K562 (cell line): Measurements from ENCODE around the gene RET. TPM values are rescaled to one million over a fixed set of nuclear protein-coding genes. Genes with fewer than 3 reads are reported as not detected.

Experiments
- ATAC-seq: fragments of 200-7000 bp; cut with Tn5 transposase; 3 replicates; pipeline ENCODE4 v1.9.1; 2020; ENCODE audit warnings: moderate library complexity
- BruUV-seq: library from RNA; stranded (reverse); fragments of 400-500 nt; replicated peaks from 2 replicates; lab custom pipeline; 2021; lab: Mats Ljungman, UMichigan
- CTCF ChIA-PET: fragments of 300-600 bp; formaldehyde crosslinking; extraction: SDS; loops from one replicate; lab custom pipeline; 2021; ENCODE audit warnings: low intra/inter-chr PET ratio; lab: Yijun Ruan, JAX
- POLR2A ChIA-PET: fragments of 300-600, 350-650 bp; sonication (Branson Sonifier 250); formaldehyde crosslinking; extraction: SDS; loops from one replicate; lab custom pipeline; 2021; ENCODE audit warnings: antibody characterized with exemption, inconsistent platforms; lab: Yijun Ruan, JAX
- DNase-seq, 4 experiments: peaks; one replicate each; pipeline versions ENCODE4 v3.0.0 to v3.0.0-alpha.2; 2011 to 2018; ENCODE audit warnings: low spot score in 3 of 4, mixed read lengths in 3 of 4; ENCODE audit errors: extremely low read depth in 1 of 4
- FAIRE-seq: peaks from 2 replicates; lab custom pipeline; 2011; peaks lifted over from hg19 to GRCh38; lab: Jason Lieb, UNC
- H2AFZ ChIP-seq: 2 replicates; pipeline ENCODE4 v1.6.0; 2011; ENCODE audit warnings: low read depth, low read length, control low read depth, inconsistent platforms
- H3K27ac ChIP-seq: fragments of 200-600 bp; 3 replicates; pipeline ENCODE4 v1.8.0; 2011; ENCODE audit warnings: low read depth, mild to moderate bottlenecking, control low read depth, inconsistent platforms, low read length, moderate library complexity, mixed read lengths; ENCODE audit errors: extremely low read depth
- H3K27me3 ChIP-seq, 2 experiments: fragments of 300-600 bp in 1 of 2; 2 replicates in 1 of 2; 3 replicates in 1 of 2; pipeline versions ENCODE4 v1.6.0 to v1.8.0; 2011; ENCODE audit warnings: inconsistent platforms in 2 of 2, low read length in 2 of 2, mild to moderate bottlenecking in 1 of 2, mixed read lengths in 1 of 2, moderate library complexity in 1 of 2; ENCODE audit not compliant: control insufficient read depth in 2 of 2, insufficient read depth in 2 of 2
- H3K36me3 ChIP-seq: fragments of 300-600 bp; 3 replicates; pipeline ENCODE4 v1.8.0; 2011; ENCODE audit warnings: mild to moderate bottlenecking, low read length, inconsistent platforms; ENCODE audit not compliant: control insufficient read depth, insufficient read depth
- H3K4me1 ChIP-seq, 2 experiments: fragments of 200-600 bp in 1 of 2; replicated peaks in 1 of 2; 2 replicates in 1 of 2; 3 replicates in 1 of 2; pipeline versions ENCODE4 v1.5.1 to v1.8.0; 2011; ENCODE audit warnings: inconsistent platforms in 2 of 2, low read length in 2 of 2, mild to moderate bottlenecking in 1 of 2, mixed read lengths in 1 of 2, moderate library complexity in 1 of 2; ENCODE audit not compliant: control insufficient read depth in 2 of 2, insufficient read depth in 2 of 2
- H3K4me2 ChIP-seq: 2 replicates; pipeline ENCODE4 v1.6.1; 2011; ENCODE audit warnings: low read length, control low read depth, inconsistent platforms, mixed read lengths; ENCODE audit not compliant: insufficient read depth
- H3K4me3 ChIP-seq: fragments of 200-600 bp; sonication (generic), shearing (Covaris generic); 2 replicates; pipeline ENCODE4 v1.5.1; 2016; ENCODE audit warnings: control low read depth, inconsistent platforms
- H3K79me2 ChIP-seq: fragments of 200-600 bp; 3 replicates; pipeline ENCODE4 v1.8.0; 2011; ENCODE audit warnings: low read length, inconsistent platforms; ENCODE audit not compliant: control insufficient read depth, insufficient read depth
- H3K9ac ChIP-seq, 2 experiments: 2 replicates each; pipeline versions ENCODE4 v1.6.0 to v1.6.1; 2011; ENCODE audit warnings: low read depth in 2 of 2, low read length in 2 of 2, control low read depth in 1 of 2, inconsistent platforms in 1 of 2, mild to moderate bottlenecking in 1 of 2, mixed read lengths in 1 of 2; ENCODE audit not compliant: insufficient read depth in 1 of 2
- H3K9me1 ChIP-seq: one replicate; pipeline ENCODE4 v1.6.0; 2011; ENCODE audit warnings: inconsistent platforms, mild to moderate bottlenecking, low read length, moderate library complexity; ENCODE audit not compliant: control insufficient read depth, insufficient read depth
- H3K9me3 ChIP-seq: replicated peaks from 2 replicates; pipeline ENCODE4 v1.5.1; 2011; ENCODE audit warnings: low read depth, low read length, inconsistent platforms; ENCODE audit not compliant: control insufficient read depth, insufficient read depth
- H4K20me1 ChIP-seq: replicated peaks from 2 replicates; pipeline ENCODE4 v1.6.1; 2011; ENCODE audit warnings: low read length, inconsistent platforms, mixed read lengths; ENCODE audit not compliant: control insufficient read depth, insufficient read depth
- CEBPB ChIP-seq: fragments of 450-650 bp; IDR thresholded peaks from 2 replicates; pipeline ENCODE4 v1.6.1; 2016; ENCODE audit warnings: missing genetic modification characterization, missing compliant biosample characterization
- E2F3 ChIP-seq: fragments of 250-450 bp; sonication (Bioruptor Pico); IDR thresholded peaks from 2 replicates; pipeline ENCODE4 v1.4.0; 2020; ENCODE audit warnings: mild to moderate bottlenecking
- FOXA3 ChIP-seq, 2 experiments: fragments of 450-650 bp in 1 of 2; sonication (generic) in 1 of 2; formaldehyde crosslinking; IDR thresholded peaks in 1 of 2; conservative IDR thresholded peaks in 1 of 2; 2 replicates each; pipeline versions ENCODE4 v1.4.0 to v1.8.0; 2020 to 2022; ENCODE audit warnings: mild to moderate bottlenecking in 2 of 2, missing genetic modification reagents in 1 of 2
- FUS ChIP-seq: fragments of 200-400 bp; formaldehyde crosslinking; optimal IDR thresholded peaks from 2 replicates; pipeline ENCODE3; 2017; ENCODE audit warnings: low read depth, low read length
- HMG20B ChIP-seq: fragments of 250-450 bp; sonication (Bioruptor Pico); IDR thresholded peaks from 2 replicates; pipeline ENCODE4 v1.5.0; 2021; ENCODE audit warnings: mild to moderate bottlenecking
- JUN ChIP-seq, 2 experiments: sonication (generic) in 1 of 2; formaldehyde crosslinking in 1 of 2; IDR thresholded peaks; 2 replicates each; pipeline versions ENCODE4 v1.6.1 to v1.8.0; 2012 to 2022; ENCODE audit warnings: borderline replicate concordance in 2 of 2, mild to moderate bottlenecking in 2 of 2, improper control_type of control experiment in 1 of 2, low read depth in 1 of 2, low read length in 1 of 2, missing genetic modification reagents in 1 of 2
- KDM5B ChIP-seq: fragments of 200-600 bp; sonication (generic); IDR thresholded peaks from 2 replicates; pipeline ENCODE4 v1.6.1; 2012; ENCODE audit warnings: low read depth, mild to moderate bottlenecking, moderate library complexity, low read length, control low read depth, inconsistent platforms; ENCODE audit not compliant: insufficient replicate concordance
- NR3C1 ChIP-seq: sonication (generic); formaldehyde crosslinking; IDR thresholded peaks from 2 replicates; pipeline ENCODE4 v1.8.1; 2022; ENCODE audit warnings: missing genetic modification reagents
- PML ChIP-seq: IDR thresholded peaks from 2 replicates; pipeline ENCODE4 v1.6.1; 2012; ENCODE audit warnings: low read length, inconsistent platforms
- PURB ChIP-seq: sonication (generic); formaldehyde crosslinking; IDR thresholded peaks from 2 replicates; pipeline ENCODE4 v1.9.0; 2021; ENCODE audit warnings: low read depth, mild to moderate bottlenecking, missing genetic modification reagents
- ZNF280A ChIP-seq: fragments of 450-650 bp; IDR thresholded peaks from 2 replicates; pipeline ENCODE4 v1.6.1; 2018; ENCODE audit warnings: mild to moderate bottlenecking, low read depth; ENCODE audit not compliant: partially characterized antibody
- ZNF561 ChIP-seq: fragments of 450-650 bp; formaldehyde crosslinking; conservative IDR thresholded peaks from 2 replicates; pipeline ENCODE4 v1.4.0; 2020; ENCODE audit warnings: mild to moderate bottlenecking, moderate library complexity
- ZNF668 ChIP-seq: fragments of 250-450 bp; sonication (Bioruptor Pico); IDR thresholded peaks from 2 replicates; pipeline ENCODE4 v1.8.0; 2022; ENCODE audit warnings: mild to moderate bottlenecking, inconsistent platforms
- WGBS: fragments of 100-300 bp; shearing (Covaris generic); methylation state at CpG from one replicate; pipeline ENCODE4 v1.1.6; 2016; ENCODE audit warnings: low coverage, mixed read lengths; ENCODE audit not compliant: insufficient coverage; ENCODE audit errors: missing lambda C conversion rate; 5-methylcytosine and 5-hydroxymethylcytosine counted together
- in situ Hi-C: fragments of 300-500 bp; cut with MboI; formaldehyde crosslinking; loops from 4 replicates; pipeline ENCODE4 v1.15.0; 2018; ENCODE audit warnings: inconsistent platforms, mixed read lengths
- intact Hi-C: fragments of 100-400 bp; cut with micrococcal nuclease; formaldehyde crosslinking; loops from 2 replicates; pipeline ENCODE4 v1.14.2; 2022
- polyA plus RNA-seq, 8 experiments: library from polyadenylated mRNA; depleted of rRNA in 4 of 8; stranded (reverse) in 5 of 8; unstranded in 3 of 8; fragments of >200 nt; fragmentation: Nextera tagmentation in 2 of 8; fragmentation: Illumina TruSeq in 1 of 8; extraction: Ambion mirVana in 2 of 8; extraction: Trizol in 1 of 8; gene quantifications; 2 replicates each; pipeline versions ENCODE4 v1.2.1 to v1.2.3, GENCODE V29; 2011 to 2014; ENCODE audit warnings: inconsistent platforms in 1 of 8, missing spikeins in 1 of 8
- total RNA-seq, 7 experiments: library from RNA; depleted of rRNA in 6 of 7; stranded (reverse); fragments of >200 nt in 6 of 7; fragmentation: Illumina TruSeq in 2 of 7; extraction: Trizol in 2 of 7; gene quantifications; 2 replicates each; pipeline versions ENCODE4 v1.2.1 to v1.2.3, GENCODE V29; 2011 to 2021; ENCODE audit warnings: low replicate concordance in 1 of 7
- TF ChIP-seq, protein P1 (sequence below): fragments of 250-450 bp; sonication (Bioruptor Pico); IDR thresholded peaks from 2 replicates; pipeline ENCODE4 v1.4.0; 2020; ENCODE audit warnings: borderline replicate concordance
- TF ChIP-seq, protein P2 (sequence below): fragments of 450-650 bp; IDR thresholded peaks from one replicate; pipeline ENCODE4 v1.6.1; 2018; ENCODE audit warnings: mild to moderate bottlenecking, moderate library complexity; ENCODE audit not compliant: partially characterized antibody
- TF ChIP-seq, protein P3 (sequence below): fragments of 250-450 bp; sonication (Bioruptor Pico); IDR thresholded peaks from 2 replicates; pipeline ENCODE4 v1.8.0; 2022; ENCODE audit warnings: inconsistent platforms, mild to moderate bottlenecking, moderate library complexity, borderline replicate concordance

Gene RET
- total and polyA plus RNA-seq, 9 of the 15 experiments (the other 6 are each of a cell fraction or from before 2014, with no cell fraction given): 0.04 to 0.05 TPM; not detected in 7

DNA sequence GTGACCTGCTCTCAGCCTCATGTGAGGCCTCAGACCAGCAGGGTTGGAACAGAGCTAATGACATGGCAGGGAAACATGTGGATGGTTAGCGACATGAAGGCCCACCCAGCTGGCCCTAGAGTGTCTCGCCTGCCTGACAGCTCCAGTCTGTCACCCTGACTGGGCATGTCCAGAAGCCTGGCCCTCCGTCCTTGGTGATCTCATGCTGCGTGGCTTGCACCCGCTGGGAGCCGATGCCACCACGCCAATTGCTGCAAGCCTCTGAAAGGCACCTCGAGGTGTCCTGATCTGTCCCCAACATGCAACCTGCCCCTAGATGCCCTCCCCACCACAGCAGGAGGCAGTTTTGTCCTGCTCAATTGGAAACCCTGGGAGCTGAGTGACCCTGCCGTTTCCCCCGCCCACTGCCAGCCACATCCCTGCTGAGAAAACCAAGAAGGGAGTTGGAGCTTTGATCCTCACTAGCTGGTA is 27.8 kb upstream of the RET start:
- H3K9ac ChIP-seq: peak overlapping the region in 1 of 2 experiments; percentile 75; a peak in 1 of 4 replicates
- H3K4me3 ChIP-seq: no peak overlapping the region
- H3K4me2 ChIP-seq: no peak overlapping the region
- intact Hi-C loops: no loop called here
- no peak overlapping the region for H2AFZ ChIP-seq
- BruUV-seq: no TSS peak
- POLR2A ChIA-PET: interaction anchor here (0.6 kb wide), 3 partner anchors 10 to 86 kb away, joined by 3 to 4 read pairs (median 3); no protein-coding TSS in a partner anchor
- FAIRE-seq: no peak
- H3K9me3 ChIP-seq: no peaks in the 10 kb centered on the region
- no peak for ATAC-seq
- peaks cover 0 to 20% of the 10 kb centered on the region in 2 experiments; a peak in 2 of 5 replicates for H3K27me3 ChIP-seq
- no peaks in the 10 kb centered on the region for H3K79me2 ChIP-seq
- CTCF ChIA-PET: no interaction called here
- H3K9me1 ChIP-seq: no peaks in the 10 kb centered on the region
- DNase-seq: no peak
- WGBS: 2% methylated on average over 7 of the region's 10 CpGs
- no peaks in the 10 kb centered on the region for H3K36me3 ChIP-seq
- H4K20me1 ChIP-seq: no peaks in the 10 kb centered on the region
- H3K4me1 ChIP-seq: peaks cover 0 to 4% of the 10 kb centered on the region in 2 experiments; a peak in 2 of 5 replicates
- no peak overlapping the region for H3K27ac ChIP-seq
- in situ Hi-C loops: no loop called here
- TF ChIP-seq PURB (CRISPR knock-in tag) (no peak), FOXA3 (CRISPR knock-in tag; conservative IDR thresholded peaks at IDR 0.05 in 1 of 2, IDR thresholded peaks at IDR 0.05 in 1 of 2) (no peak), FUS (no peak), PML (no peak), E2F3 (CRISPR knock-in tag) (no peak), ZNF280A (no peak), JUN (IDR thresholded peaks at IDR 0.05; ENCODE audit: borderline replicate concordance, low read depth, low read length) (no peak), JUN (CRISPR knock-in tag; IDR thresholded peaks at IDR 0.05; ENCODE audit: borderline replicate concordance) (no peak), CEBPB (tag) (no peak), HMG20B (CRISPR knock-in tag) (no peak), ZNF668 (no peak), NR3C1 (CRISPR knock-in tag) (no peak), KDM5B (no peak), ZNF561 (no peak)
- TF ChIP-seq, protein P1, sequence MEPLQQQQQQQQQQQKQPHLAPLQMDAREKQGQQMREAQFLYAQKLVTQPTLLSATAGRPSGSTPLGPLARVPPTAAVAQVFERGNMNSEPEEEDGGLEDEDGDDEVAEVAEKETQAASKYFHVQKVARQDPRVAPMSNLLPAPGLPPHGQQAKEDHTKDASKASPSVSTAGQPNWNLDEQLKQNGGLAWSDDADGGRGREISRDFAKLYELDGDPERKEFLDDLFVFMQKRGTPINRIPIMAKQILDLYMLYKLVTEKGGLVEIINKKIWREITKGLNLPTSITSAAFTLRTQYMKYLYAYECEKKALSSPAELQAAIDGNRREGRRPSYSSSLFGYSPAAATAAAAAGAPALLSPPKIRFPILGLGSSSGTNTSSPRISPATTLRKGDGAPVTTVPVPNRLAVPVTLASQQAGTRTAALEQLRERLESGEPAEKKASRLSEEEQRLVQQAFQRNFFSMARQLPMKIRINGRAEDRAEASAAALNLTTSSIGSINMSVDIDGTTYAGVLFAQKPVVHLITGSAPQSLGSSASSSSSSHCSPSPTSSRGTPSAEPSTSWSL (CRISPR knock-in tag): no peak
- TF ChIP-seq, protein P2, sequence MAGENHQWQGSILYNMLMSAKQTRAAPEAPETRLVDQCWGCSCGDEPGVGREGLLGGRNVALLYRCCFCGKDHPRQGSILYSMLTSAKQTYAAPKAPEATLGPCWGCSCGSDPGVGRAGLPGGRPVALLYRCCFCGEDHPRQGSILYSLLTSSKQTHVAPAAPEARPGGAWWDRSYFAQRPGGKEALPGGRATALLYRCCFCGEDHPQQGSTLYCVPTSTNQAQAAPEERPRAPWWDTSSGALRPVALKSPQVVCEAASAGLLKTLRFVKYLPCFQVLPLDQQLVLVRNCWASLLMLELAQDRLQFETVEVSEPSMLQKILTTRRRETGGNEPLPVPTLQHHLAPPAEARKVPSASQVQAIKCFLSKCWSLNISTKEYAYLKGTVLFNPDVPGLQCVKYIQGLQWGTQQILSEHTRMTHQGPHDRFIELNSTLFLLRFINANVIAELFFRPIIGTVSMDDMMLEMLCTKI: no peak
- TF ChIP-seq, protein P3, sequence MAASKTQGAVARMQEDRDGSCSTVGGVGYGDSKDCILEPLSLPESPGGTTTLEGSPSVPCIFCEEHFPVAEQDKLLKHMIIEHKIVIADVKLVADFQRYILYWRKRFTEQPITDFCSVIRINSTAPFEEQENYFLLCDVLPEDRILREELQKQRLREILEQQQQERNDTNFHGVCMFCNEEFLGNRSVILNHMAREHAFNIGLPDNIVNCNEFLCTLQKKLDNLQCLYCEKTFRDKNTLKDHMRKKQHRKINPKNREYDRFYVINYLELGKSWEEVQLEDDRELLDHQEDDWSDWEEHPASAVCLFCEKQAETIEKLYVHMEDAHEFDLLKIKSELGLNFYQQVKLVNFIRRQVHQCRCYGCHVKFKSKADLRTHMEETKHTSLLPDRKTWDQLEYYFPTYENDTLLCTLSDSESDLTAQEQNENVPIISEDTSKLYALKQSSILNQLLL (CRISPR knock-in tag): no peak
